ENCODE measurements around the gene BMX. TPM values are rescaled to one million over a fixed set of nuclear protein-coding genes. Genes with fewer than 3 reads are reported as not detected.

The BMX gene
- total and polyA plus RNA-seq, 9 of the 15 experiments (the other 6 are each of a cell fraction or from before 2014, with no cell fraction given), result 0.45 to 4.2 (median 1.8) TPM

- no peak overlapping the region for H3K27ac ChIP-seq (ENCODE audit: extremely low read depth, low read depth, low read length)
- in situ Hi-C loops (cut with MboI) (loop anchor here (5.0 to 25.0 kb wide), 3 partner anchors 93 to 191 kb away; partner anchors contain the start of genes CLTRN and PIGA), intact Hi-C loops (cut with micrococcal nuclease) (loop anchor here (5.0 kb wide), 1 partner anchor 173 kb away; no protein-coding TSS in a partner anchor)
- no peaks in the 10 kb centered on the region for H3K9me1 ChIP-seq (ENCODE audit: control insufficient read depth, insufficient read depth, low read length)
- TF ChIP-seq E4F1 (CRISPR knock-in tag; IDR thresholded peaks at IDR 0.05; ENCODE audit: borderline replicate concordance) (no peak), CBX1 (IDR thresholded peaks at IDR 0.05; ENCODE audit: low read depth) (no peak), SMAD3 (CRISPR knock-in tag; conservative IDR thresholded peaks at IDR 0.05) (no peak), ZNF584 (CRISPR knock-in tag; IDR thresholded peaks at IDR 0.05; ENCODE audit: low read depth) (no peak), HDAC2 (IDR thresholded peaks at IDR 0.05) (no peak)
- H3K36me3 ChIP-seq (ENCODE audit: control insufficient read depth, insufficient read depth, low read length), result peaks cover 3% of the 10 kb centered on the region; the same call in 1 of the 3 replicates
- no peak overlapping the region for H3K4me3 ChIP-seq
- BruUV-seq (replicated peaks), result no TSS peak
- no peaks in the 10 kb centered on the region for H3K79me2 ChIP-seq (ENCODE audit: control insufficient read depth, insufficient read depth, low read length)
- peaks cover 0 to 4% of the 10 kb centered on the region in 2 experiments; a peak in 1 of 5 replicates for H3K4me1 ChIP-seq (replicated peaks in 1 of 2; ENCODE audit: control insufficient read depth in 2 of 2, insufficient read depth in 2 of 2, low read length in 2 of 2)
- ATAC-seq (no peak), FAIRE-seq (no peak), DNase-seq (ENCODE audit: extremely low read depth in 1 of 4, low spot score in 3 of 4) (no peak)
- ChIA-PET CTCF (ENCODE audit: low intra/inter-chr PET ratio) (interaction anchor here (4.3 kb wide), 1 partner anchor 91 kb away, joined by 36 read pairs; no protein-coding TSS in a partner anchor), POLR2A (no interaction called here)
- no peak overlapping the region for H2AFZ ChIP-seq (ENCODE audit: low read depth, low read length)
- H3K27me3 ChIP-seq (ENCODE audit: control insufficient read depth in 2 of 2, insufficient read depth in 2 of 2, low read length in 2 of 2), result no peaks in the 10 kb centered on the region
- no peak overlapping the region for H3K9ac ChIP-seq (ENCODE audit: insufficient read depth in 1 of 2, low read depth in 2 of 2, low read length in 2 of 2)
- H3K9me3 ChIP-seq (replicated peaks; ENCODE audit: control insufficient read depth, insufficient read depth, low read depth, low read length), result no peaks in the 10 kb centered on the region
- no peaks in the 10 kb centered on the region for H4K20me1 ChIP-seq (replicated peaks; ENCODE audit: control insufficient read depth, insufficient read depth, low read length)
- 71% methylated on average over 4 of the region's 4 CpGs for WGBS (ENCODE audit: insufficient coverage, low coverage, missing lambda C conversion rate)
- no peak overlapping the region for H3K4me2 ChIP-seq (ENCODE audit: insufficient read depth, low read length)
These were observed 26.6 kb upstream of the BMX start for GRCh38 chrX:15474028-15474427.
